BE2C (cell line): ENCODE results near the gene R3HDM1.
"Not testable (repeated sequence)": the region's sequence is repeated elsewhere in the genome, so short reads cannot be mapped to it uniquely, and the experiment has no call there.

ENCODE experiments used
- DNase-seq: peaks from one replicate; pipeline ENCODE4 v3.0.0-alpha.2; 2020
- H3K27me3 ChIP-seq: fragments of 250-450 bp; sonication (Bioruptor Pico); 2 replicates; pipeline ENCODE4 v1.5.1; 2020; ENCODE audit warnings: mild to moderate bottlenecking
- H3K36me3 ChIP-seq: fragments of 250-450 bp; sonication (Bioruptor Pico); 2 replicates; pipeline ENCODE4 v1.5.1; 2020; ENCODE audit warnings: mild to moderate bottlenecking
- H3K4me1 ChIP-seq: fragments of 250-450 bp; sonication (Bioruptor Pico); 2 replicates; pipeline ENCODE4 v1.5.1; 2020
- H3K4me3 ChIP-seq: 2 replicates; pipeline ENCODE4 v1.5.1; 2011; ENCODE audit warnings: low read depth, low read length
- H3K9me3 ChIP-seq: fragments of 250-450 bp; sonication (Bioruptor Pico); 2 replicates; pipeline ENCODE4 v1.5.1; 2020
- TF ChIP-seq, protein P1 (sequence below): IDR thresholded peaks from 2 replicates; pipeline ENCODE4 v1.5.1; 2012; ENCODE audit warnings: mild to moderate bottlenecking, low read depth, low read length

Gene R3HDM1

DNA sequence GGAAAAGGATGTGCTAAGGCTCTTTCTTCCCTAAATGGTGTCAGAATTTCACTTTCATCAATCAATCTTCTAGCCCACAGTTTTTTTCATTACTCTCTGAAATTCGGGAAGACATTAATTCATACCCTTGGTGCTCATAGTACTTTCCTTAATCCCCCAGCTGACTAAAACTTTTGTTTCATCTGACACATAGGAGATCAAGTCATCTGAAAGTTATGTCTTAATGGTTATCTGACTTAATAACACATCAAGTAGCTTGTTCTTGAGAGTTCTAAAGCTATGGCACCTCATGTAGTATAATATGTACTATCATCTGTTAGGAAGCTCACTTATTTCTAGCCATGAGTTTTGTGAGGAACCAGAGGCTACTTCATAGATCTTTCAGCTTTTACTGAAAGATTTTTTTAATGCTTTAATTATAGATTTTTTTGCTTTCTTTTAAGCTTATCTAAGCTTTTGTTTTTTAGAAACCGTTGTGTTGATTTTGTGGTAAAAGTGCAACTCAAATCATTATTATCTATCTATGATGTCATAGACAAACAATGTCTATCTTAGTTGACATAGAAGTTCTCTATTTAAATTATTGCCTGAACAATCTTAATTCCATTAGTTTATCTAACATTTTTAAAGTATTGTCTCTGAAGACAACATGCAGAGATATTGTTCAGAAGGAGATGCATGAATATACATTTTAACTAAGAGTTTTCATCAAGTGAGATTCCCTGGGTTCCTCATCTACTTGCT lies 116.7 kb downstream of the R3HDM1 start:
- DNase-seq = no peak
- H3K9me3 ChIP-seq = no peaks in the 10 kb centered on the region
- no peaks in the 10 kb centered on the region for H3K36me3 ChIP-seq
- H3K27me3 ChIP-seq = no peaks in the 10 kb centered on the region
- H3K4me3 ChIP-seq = no peak overlapping the region
- no peaks in the 10 kb centered on the region for H3K4me1 ChIP-seq
- TF ChIP-seq, protein P1, sequence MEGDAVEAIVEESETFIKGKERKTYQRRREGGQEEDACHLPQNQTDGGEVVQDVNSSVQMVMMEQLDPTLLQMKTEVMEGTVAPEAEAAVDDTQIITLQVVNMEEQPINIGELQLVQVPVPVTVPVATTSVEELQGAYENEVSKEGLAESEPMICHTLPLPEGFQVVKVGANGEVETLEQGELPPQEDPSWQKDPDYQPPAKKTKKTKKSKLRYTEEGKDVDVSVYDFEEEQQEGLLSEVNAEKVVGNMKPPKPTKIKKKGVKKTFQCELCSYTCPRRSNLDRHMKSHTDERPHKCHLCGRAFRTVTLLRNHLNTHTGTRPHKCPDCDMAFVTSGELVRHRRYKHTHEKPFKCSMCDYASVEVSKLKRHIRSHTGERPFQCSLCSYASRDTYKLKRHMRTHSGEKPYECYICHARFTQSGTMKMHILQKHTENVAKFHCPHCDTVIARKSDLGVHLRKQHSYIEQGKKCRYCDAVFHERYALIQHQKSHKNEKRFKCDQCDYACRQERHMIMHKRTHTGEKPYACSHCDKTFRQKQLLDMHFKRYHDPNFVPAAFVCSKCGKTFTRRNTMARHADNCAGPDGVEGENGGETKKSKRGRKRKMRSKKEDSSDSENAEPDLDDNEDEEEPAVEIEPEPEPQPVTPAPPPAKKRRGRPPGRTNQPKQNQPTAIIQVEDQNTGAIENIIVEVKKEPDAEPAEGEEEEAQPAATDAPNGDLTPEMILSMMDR = no peak

DNA sequence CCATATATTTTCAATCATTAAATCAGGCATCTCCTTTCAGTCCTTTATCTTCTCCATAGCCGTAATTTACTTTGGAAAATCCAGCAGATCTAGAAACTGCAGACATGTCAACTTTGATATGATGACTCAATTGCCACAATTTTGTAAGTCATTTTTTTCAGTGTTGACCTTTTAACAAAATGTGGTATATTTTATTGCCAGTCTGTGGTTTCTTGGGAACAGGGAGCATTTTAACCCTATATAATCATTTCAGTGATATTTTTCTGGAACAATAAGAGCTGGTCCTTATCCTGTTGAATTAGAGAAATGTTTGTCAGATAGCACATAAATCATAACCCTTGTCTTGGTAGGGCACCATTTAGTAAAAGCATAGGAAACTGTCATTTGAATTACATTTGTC lies 119.4 kb downstream of the R3HDM1 start:
- Histone ChIP-seq H3K36me3 (no peaks in the 10 kb centered on the region), H3K27me3 (no peaks in the 10 kb centered on the region), H3K4me1 (no peaks in the 10 kb centered on the region), H3K4me3 (no peak overlapping the region), H3K9me3 (no peaks in the 10 kb centered on the region)
- TF ChIP-seq, protein P1 = no peak
- DNase-seq = no peak

- Histone ChIP-seq H3K9me3 (no peaks in the 10 kb centered on the region), H3K4me1 (no peaks in the 10 kb centered on the region), H3K27me3 (no peaks in the 10 kb centered on the region), H3K4me3 (no peak overlapping the region), H3K36me3 (no peaks in the 10 kb centered on the region)
- DNase-seq = no peak
- TF ChIP-seq, protein P1 = no peak
These were observed 120.4 kb downstream of the R3HDM1 start for GRCh38 chr2:135651717-135652116.

DNA sequence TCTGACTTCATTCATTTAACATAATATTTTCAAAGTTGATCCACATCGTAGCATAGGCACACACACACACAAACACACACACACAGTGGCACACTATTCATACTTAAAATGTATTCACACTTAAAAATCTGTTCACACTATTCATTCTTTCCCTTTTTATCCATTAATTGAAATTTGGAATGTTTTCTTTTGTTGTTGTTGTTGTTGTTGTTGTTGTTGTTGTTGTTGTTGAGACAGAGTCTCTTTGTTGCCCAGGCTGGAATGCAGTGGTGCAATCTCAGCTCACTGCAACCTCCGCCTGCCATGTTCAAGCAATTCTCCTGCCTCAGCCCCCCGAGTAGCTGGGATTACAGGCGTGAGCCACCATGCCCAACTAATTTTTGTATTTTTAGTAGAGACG lies 123.0 kb downstream of the R3HDM1 start:
- DNase-seq, H3K9me3 ChIP-seq, H3K4me1 ChIP-seq, H3K4me3 ChIP-seq, H3K36me3 ChIP-seq, H3K27me3 ChIP-seq: not testable (repeated sequence)

GRCh38 chr2:135657806-135658582 lies 126.7 kb downstream of the R3HDM1 start:
- DNase-seq = no peak
- no peaks in the 10 kb centered on the region for H3K9me3 ChIP-seq
- no peaks in the 10 kb centered on the region for H3K36me3 ChIP-seq
- TF ChIP-seq, protein P1 = no peak
- no peak overlapping the region for H3K4me3 ChIP-seq
- H3K4me1 ChIP-seq = no peaks in the 10 kb centered on the region
- no peaks in the 10 kb centered on the region for H3K27me3 ChIP-seq

DNA sequence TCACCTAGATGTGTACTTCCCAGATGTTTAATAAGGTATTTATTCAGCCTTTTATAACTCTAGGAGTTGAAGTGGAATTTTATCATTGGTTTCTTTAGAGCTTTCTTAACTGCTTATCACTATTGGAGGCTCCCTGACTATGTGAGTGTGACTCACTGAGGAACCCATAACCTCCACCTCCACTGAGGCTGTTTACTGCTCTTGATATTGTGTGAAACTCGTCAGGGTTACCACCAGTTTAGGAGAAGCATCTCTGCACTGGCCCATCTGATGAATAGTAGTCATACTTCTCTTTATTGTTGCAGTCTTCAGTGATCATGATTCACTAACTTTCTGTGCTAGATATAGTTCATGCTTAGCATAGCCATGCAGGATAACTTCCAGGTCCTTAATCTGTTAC lies 130.8 kb downstream of the R3HDM1 start:
- no peaks in the 10 kb centered on the region for H3K36me3 ChIP-seq
- H3K27me3 ChIP-seq = no peaks in the 10 kb centered on the region
- TF ChIP-seq, protein P1 = no peak
- no peak for DNase-seq
- H3K4me1 ChIP-seq = no peaks in the 10 kb centered on the region
- H3K4me3 ChIP-seq = no peak overlapping the region
- H3K9me3 ChIP-seq = no peaks in the 10 kb centered on the region
